Measurements from ENCODE around the gene MEA1.

DNA sequence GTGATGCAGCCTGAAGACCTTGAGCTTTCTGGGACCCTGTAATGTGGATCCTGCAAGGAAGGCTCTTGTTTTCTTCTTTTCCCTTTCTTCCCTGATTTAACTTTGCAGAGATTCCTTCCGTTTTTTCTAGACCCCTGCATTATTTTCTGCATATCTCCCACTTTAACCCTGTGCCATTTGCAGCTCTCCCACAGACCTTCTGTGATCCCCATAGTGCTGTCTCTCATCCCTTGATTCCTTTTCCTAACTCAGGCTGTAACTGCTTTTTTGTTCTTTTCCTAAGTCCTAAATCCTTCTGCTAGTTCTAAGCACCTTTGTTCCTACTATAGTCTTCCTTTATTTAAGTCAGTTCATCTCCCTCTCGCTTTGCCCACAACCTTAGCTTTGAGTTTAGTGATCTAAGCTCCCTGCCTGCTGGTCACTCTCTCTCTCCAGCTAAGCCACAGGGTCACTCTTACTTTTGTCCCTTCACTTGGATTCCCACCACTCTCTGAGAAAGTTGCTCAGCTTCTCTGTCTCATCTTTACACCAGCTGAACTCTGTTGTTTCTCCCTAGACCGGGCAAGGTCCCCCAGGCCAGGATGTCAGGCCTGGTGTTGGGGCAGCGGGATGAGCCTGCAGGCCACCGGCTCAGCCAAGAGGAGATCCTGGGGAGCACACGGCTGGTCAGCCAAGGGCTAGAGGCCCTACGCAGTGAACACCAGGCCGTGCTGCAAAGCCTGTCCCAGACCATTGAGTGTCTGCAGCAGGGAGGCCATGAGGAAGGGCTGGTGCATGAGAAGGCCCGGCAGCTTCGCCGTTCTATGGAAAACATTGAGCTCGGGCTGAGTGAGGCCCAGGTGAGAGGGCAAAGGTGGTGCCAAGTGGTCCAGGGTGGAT, 47.2 kb upstream of the MEA1 start:
- TF ChIP-seq, protein P1, sequence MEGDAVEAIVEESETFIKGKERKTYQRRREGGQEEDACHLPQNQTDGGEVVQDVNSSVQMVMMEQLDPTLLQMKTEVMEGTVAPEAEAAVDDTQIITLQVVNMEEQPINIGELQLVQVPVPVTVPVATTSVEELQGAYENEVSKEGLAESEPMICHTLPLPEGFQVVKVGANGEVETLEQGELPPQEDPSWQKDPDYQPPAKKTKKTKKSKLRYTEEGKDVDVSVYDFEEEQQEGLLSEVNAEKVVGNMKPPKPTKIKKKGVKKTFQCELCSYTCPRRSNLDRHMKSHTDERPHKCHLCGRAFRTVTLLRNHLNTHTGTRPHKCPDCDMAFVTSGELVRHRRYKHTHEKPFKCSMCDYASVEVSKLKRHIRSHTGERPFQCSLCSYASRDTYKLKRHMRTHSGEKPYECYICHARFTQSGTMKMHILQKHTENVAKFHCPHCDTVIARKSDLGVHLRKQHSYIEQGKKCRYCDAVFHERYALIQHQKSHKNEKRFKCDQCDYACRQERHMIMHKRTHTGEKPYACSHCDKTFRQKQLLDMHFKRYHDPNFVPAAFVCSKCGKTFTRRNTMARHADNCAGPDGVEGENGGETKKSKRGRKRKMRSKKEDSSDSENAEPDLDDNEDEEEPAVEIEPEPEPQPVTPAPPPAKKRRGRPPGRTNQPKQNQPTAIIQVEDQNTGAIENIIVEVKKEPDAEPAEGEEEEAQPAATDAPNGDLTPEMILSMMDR (conservative IDR thresholded peaks at IDR 0.05), result no peak
- no peak for TF ChIP-seq EZH2 (IDR thresholded peaks at IDR 0.05; ENCODE audit: low read depth)

All from PC-9 (cell line).